Prostate gland (tissue), 1 donor: ENCODE results near the gene TOP1.

Source experiments
- POLR2A ChIP-seq: fragments of 450-650 bp; IDR thresholded peaks from one replicate; pipeline ENCODE4 v1.6.1; 2016; ENCODE audit warnings: antibody characterized with exemption, mild to moderate bottlenecking
- POLR2AphosphoS5 ChIP-seq: sonication (generic); formaldehyde crosslinking; IDR thresholded peaks from one replicate; pipeline ENCODE4 v1.6.1; 2017; ENCODE audit warnings: antibody characterized with exemption

GRCh38 chr20:41111578-41111951 lies 82.9 kb downstream of the TOP1 start:
- TF ChIP-seq POLR2A: no peak
- no peak for TF ChIP-seq POLR2AphosphoS5
